Epidermal melanocyte (primary cell): Measurements from ENCODE around the gene APOL4.
"Not testable (repeated sequence)": the region's sequence is repeated elsewhere in the genome, so short reads cannot be mapped to it uniquely, and the experiment has no call there.

Source experiments
- DNase-seq: peaks from one replicate; pipeline ENCODE4 v3.0.0; 2011; ENCODE audit warnings: low spot score; ENCODE audit not compliant: insufficient read length

The APOL4 gene

DNA sequence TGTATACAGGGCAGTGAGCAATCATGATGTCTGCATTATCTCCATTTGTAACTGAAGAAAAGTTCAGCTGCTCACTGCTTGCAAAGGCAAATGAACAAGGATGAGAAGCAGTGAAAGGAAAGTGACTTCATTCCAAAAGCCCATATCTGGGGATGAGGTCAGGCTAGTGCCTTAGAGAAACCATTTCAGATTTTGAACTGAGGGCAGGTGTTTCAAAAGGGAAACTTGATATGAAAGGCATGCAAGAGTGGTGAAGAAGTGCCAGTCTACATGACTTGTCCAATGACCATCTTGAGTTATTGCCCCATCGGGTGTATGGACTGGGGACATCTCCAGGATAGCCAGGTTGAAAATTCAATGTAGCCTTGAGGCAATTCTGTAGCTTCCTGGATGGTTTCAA is 7.3 kb upstream of the APOL4 start:
- no peak for DNase-seq

- DNase-seq: no peak
Measured at GRCh38 chr22:36208162-36208765, 6.7 kb upstream of the APOL4 start.

DNA sequence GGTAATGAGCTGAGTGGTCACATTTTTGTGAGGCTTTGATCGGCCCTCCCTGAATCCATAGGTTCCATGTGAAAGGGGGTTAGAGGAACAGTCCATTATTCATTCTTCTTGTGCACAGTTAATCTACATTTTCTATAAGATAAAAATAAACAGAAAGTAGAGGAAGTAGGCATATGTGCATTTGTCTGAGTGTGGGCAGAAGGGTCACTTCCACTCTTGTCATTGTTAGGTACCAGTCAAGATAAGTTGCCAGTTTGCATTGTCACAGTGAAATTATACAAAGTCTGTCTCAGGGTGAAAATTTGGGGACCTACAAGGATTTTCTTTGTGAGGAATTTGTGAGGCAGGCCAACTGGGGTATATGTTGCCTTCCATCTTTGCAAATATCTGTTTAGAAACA is 4.6 kb upstream of the APOL4 start:
- no peak for DNase-seq

DNA sequence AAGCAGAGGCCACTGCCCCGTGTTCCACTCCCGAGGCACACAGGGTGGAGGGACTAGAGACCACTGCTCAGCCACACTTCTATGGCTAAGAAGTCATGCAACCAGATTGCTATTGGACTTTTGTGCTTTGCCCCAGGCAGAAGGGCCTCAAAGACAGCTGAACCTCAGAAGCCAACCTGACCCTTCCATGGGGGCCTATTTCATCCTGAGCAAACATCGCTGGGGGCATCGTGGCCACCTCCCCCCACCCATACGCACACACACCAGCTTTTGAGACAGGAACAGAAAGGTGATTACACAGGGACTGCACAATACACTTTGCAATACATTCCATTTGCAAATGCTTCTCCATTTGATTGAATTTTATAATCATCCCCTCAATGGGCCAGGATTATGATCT is 4.0 kb upstream of the APOL4 start:
- DNase-seq: not testable (repeated sequence)

GRCh38 chr22:36204632-36205015 is 3.0 kb upstream of the APOL4 start:
- DNase-seq: no peak

DNA sequence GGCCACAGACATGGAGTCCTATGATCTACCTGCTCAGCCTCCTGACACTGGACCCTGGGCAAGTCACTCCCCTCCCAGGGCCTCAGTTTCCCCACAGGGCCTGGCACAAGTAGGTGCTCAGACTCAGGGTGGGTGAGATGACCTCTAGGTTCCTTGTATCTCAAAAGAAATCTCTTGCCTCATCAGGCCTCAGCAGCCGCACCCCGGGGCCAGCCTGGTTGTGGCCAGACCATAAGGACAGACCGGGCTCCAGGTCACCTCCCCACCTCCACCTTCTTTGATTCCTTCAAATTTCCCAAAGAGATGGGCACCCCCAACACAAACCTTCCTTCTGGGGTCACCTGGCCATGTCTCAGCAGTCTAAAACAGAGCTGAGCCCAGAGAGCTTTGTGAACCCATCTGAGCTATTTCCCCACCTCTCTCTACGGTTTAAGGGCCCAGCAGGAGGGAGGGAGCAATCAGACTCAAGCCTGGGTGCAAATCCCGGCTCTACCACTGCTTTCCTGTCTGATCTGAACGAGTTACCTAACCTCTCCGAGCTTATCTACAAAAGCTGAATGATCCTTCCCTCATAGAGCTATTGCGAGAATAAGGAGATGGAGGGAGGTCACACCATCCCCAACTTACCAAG is 2.5 kb upstream of the APOL4 start:
- no peak for DNase-seq

- DNase-seq: not testable (repeated sequence)
Measured at GRCh38 chr22:36203441-36203840, 1.8 kb upstream of the APOL4 start.

GRCh38 chr22:36202906-36203305 is 1.3 kb upstream of the APOL4 start:
- DNase-seq: not testable (repeated sequence)

DNA sequence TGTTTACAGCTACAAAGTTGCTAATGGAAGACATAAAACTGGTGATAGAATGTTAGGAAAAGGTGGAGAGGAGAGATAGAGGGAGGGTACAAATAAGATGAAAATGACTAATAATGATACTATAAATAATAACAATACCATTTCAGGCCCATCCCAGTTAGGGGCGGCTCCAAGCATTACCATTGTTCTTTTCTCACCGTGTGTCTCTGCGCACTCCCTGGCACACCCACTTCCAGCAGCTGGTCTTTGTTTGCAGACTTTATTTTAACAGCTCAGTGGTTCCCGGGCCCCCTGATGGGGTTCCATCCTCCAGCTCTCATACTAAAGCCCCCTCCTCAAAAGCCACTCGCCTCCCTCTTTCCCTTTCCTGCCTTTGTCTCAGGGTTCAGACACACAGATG is 584 bp downstream of the APOL4 start:
- DNase-seq: not testable (repeated sequence)

DNA sequence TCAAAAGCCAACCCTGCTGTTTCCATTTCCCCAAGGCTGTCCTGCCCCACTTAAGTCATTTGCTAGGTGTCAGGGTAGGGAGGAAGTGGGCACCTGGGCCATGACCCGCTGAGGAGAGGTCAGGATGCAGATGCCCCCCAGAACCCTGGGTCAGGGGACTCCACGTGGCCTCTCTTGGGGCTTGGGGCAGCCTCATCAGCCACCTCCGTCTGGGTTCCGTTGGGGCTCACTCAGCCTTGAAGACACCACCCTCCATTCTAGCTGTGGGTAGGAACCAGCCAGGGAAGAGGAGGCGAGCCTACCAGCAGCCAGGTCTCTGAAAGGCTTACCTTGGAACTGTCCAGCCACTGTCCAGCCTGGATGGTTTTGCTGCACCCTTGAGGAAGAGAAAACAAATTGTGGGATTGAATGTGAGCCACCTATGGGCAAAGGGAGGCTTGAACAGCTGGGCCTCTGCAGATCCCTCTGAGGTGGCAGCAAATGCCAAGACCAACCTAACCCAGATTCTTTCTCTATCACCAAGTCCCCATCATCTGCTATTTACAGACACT is 2.5 kb downstream of the APOL4 start:
- DNase-seq: no peak

- no peak for DNase-seq
Measured at GRCh38 chr22:36198536-36198935, 3.1 kb downstream of the APOL4 start.

- DNase-seq: no peak
Measured at GRCh38 chr22:36197514-36198146, 4.0 kb downstream of the APOL4 start.

DNA sequence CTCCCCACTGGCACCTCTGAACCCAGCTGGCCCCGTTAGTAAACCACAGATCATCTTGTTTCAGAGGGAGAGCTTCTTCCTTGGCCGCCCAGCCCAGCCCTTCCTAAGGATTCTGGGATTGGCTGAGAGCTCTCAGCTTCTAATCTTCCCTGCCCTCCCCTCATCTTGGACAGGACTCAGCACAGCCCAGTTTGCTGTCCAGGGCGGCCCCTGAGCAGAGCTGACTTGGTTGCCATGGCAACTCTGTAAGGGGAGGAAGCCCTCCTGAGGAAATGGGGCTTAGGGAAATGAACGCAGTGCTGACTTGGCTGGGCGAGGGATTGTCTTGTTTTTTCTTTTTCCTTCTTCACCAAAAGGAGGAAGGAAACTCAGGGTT is 4.6 kb downstream of the APOL4 start:
- no peak for DNase-seq

- DNase-seq: no peak
Measured at GRCh38 chr22:36196254-36197064, 5.2 kb downstream of the APOL4 start.

- peak; percentile 65 for DNase-seq
Measured at GRCh38 chr22:36194971-36195370, 6.6 kb downstream of the APOL4 start.

GRCh38 chr22:36194385-36194784 is 7.2 kb downstream of the APOL4 start:
- no peak for DNase-seq

GRCh38 chr22:36193577-36193976 is 8.0 kb downstream of the APOL4 start:
- DNase-seq: no peak

DNA sequence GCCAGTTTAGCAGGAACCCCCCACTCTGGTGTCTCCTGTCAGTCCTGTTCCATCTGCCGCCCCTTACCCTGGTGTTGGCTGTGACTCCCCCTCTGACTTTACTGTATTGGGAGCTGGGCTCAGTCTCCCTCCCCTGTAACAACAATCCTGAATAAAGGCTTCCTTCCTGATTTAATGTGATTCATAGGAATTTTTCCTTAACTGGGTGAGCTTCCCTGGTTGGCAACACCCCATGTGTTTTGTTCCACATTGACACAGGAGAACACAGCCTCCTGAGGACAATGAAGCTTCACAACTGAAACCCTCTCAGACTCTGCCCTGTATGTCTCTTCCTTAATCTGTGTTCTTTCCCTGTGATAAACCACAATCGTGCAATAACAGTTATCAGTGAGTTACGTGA is 8.4 kb downstream of the APOL4 start:
- no peak for DNase-seq

DNA sequence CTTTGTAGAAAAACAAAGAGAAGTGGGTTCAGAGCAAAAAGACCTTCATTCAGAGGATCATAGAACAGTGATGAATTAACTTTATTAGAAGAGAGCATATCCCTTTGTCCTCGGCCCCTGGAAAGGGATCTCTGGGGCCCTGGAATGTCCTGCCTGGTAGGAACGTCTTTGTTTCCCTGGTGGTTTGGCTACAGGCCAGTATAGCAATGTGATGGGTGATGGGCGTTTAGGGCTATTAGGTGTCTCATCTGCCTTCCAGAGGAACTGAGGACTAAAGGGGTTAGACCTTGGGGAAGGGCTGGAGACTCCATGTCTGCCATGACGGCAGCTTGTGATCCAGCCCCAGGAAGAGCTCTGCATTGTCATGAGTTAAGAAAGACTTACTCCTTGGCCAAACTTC is 9.1 kb downstream of the APOL4 start:
- no peak for DNase-seq

DNA sequence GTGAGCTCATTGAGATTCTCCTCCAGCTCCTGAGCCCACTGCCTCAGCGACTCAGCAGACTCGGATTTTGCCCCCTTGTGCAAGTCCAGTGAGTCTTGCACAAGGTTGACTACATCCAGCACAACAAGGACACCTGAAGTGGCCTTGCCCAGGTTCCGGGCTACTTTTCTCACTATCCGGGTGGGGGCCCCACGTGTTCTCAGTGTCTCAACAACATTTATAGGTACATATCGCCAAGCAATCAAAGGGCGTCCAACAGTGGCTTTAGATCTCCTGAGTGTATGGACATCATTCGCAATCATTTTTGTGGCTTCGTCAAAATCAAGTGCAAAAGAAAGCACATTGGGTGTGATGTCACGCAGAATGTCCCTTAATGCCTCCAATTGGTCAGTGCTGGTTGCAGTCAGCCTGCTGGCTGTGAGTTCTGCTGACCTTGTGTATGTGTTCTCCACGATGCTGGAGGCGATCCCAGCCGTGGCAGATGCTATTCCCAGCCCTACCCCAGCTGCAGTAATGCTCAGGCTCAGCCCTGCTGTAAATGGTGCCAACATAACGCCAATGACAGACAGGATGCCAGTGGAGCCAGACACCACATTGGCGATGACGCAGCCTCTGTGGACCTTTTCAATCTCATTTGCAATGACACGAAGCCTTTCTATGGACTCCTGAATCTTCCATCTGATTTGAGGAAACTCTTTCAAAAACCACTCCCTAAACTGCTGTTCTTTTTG is 10.3 kb downstream of the APOL4 start:
- peak; percentile 58 for DNase-seq

DNA sequence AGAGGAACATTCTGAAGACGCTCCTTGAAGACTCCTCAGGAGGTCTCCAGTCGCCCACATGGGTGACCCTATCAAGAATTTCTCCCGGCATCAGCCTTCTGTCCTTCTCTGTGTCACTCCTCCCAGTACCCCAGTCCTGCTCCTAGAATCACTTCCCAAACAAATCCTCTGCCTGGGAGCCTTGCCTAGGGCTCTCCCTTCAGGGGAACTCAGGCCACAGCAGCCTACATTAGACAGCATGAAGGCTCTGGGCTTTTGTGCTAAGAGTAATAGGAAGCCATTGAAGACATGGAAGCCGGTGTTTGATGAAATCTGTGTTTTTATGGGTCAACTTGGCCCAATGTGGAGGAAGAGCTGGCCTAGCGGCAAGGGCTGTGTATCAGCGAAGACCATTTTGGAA is 13.7 kb downstream of the APOL4 start:
- DNase-seq: not testable (repeated sequence)
